ENCODE measurements around the gene CSH1.
"Not testable (repeated sequence)": the region's sequence is repeated elsewhere in the genome, so short reads cannot be mapped to it uniquely, and the experiment has no call there.

DNA sequence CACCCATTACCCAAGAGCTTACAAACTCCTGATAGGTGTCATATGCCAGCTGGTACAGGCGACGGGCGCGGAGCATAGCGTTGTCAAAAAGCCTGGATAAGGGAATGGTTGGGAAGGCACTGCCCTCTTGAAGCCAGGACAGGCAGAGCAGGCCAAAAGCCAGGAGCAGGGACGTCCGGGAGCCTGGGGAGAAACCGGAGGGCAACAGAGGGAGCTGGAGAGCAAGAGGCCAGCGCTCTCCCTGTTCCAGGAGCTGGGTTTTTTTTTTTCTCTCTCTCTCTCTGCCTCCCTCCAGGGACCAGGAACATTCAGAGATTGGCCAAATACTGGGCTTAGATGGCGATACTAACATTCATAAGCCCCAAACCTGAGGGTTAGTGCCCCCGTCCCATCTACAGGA is 15.0 kb downstream of the CSH1 start:
- TF ChIP-seq, protein P1, sequence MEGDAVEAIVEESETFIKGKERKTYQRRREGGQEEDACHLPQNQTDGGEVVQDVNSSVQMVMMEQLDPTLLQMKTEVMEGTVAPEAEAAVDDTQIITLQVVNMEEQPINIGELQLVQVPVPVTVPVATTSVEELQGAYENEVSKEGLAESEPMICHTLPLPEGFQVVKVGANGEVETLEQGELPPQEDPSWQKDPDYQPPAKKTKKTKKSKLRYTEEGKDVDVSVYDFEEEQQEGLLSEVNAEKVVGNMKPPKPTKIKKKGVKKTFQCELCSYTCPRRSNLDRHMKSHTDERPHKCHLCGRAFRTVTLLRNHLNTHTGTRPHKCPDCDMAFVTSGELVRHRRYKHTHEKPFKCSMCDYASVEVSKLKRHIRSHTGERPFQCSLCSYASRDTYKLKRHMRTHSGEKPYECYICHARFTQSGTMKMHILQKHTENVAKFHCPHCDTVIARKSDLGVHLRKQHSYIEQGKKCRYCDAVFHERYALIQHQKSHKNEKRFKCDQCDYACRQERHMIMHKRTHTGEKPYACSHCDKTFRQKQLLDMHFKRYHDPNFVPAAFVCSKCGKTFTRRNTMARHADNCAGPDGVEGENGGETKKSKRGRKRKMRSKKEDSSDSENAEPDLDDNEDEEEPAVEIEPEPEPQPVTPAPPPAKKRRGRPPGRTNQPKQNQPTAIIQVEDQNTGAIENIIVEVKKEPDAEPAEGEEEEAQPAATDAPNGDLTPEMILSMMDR (IDR thresholded peaks at IDR 0.05) = not testable (repeated sequence)
- not testable (repeated sequence) for TF ChIP-seq POLR2A (IDR thresholded peaks at IDR 0.05)
